T-helper 2 cell treated with Interferon-gamma antibody and Interleukin-4, amounts not matched to agents 5 μg/mL and 100 μg/mL, for 36 hours (primary cell): Measurements from ENCODE around the gene VAPB.

Source experiments
- DNase-seq: peaks from one replicate; pipeline ENCODE4 v3.0.0; 2021; ENCODE audit warnings: low spot score
- H3K27ac Mint-ChIP-seq: one replicate; pipeline ENCODE4 v1.8.0; 2021; ENCODE audit warnings: mild to moderate bottlenecking, mixed read lengths
- H3K27me3 Mint-ChIP-seq: one replicate; pipeline ENCODE4 v1.8.0; 2021; ENCODE audit warnings: low read depth, mixed read lengths
- H3K36me3 Mint-ChIP-seq: one replicate; pipeline ENCODE4 v1.8.0; 2021; ENCODE audit warnings: low read depth, mixed read lengths
- H3K4me1 Mint-ChIP-seq: one replicate; pipeline ENCODE4 v1.8.0; 2021; ENCODE audit warnings: low read depth, mixed read lengths
- H3K4me3 Mint-ChIP-seq: one replicate; pipeline ENCODE4 v1.8.0; 2022; ENCODE audit warnings: mild to moderate bottlenecking, moderate library complexity, mixed read lengths
- H3K9me3 Mint-ChIP-seq: one replicate; pipeline ENCODE4 v1.8.0; 2021; ENCODE audit warnings: mixed read lengths

VAPB gene

DNA sequence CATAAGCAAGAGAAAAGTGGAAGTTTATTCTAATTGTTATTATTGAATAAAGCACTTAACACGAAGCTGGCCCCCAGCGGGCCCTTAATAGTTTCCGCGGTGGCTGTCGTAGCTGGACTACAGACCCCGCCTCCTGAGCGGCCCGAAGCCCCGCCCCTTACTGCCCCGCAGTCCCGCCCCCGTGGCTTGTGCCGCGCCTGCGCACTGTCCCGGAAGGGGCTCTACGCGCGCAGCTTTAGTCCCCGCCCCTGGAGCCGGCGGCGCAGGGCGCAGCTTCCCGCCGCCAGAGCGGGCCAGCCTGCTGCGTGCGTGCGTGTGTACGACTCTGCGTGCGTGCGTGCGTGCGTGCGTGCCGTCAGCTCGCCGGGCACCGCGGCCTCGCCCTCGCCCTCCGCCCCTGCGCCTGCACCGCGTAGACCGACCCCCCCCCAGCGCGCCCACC is at the start of gene VAPB:
VAPB (plus strand) TSS at position 348 of the 442 bp plus-strand sequence. CDS start 231 bp downstream, outside the sequence.
- H3K4me1 Mint-ChIP-seq, result peaks cover 34% of the 10 kb centered on the region
- H3K9me3 Mint-ChIP-seq, result no peaks in the 10 kb centered on the region
- H3K36me3 Mint-ChIP-seq, result peaks cover 28% of the 10 kb centered on the region
- H3K4me3 Mint-ChIP-seq, result peak within 1 kb of the TSS; percentile 94
- peak; percentile 97 for DNase-seq
- H3K27me3 Mint-ChIP-seq, result peaks cover 6% of the 10 kb centered on the region
- peak within 1 kb of the TSS; percentile 98 for H3K27ac Mint-ChIP-seq

DNA sequence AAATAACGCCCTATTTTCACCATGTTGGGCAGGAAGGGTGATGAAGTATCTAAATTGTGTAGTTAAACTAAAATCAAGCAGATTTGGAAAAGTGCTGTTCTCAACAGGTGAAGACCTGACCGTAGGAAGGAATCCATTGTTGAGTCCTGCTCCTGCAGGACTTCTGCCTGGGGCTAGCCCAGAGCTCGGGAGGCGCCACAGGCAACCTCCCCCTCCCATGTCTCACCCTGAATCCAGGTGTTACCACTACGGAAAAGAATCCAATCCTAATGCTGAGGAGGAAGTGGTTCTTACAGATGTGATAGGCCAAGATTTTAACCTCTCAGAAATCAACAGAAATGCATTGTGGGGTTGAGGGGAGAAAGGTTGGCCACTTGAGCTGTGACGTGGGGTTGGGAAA is 49.3 kb upstream of the VAPB start:
- no peaks in the 10 kb centered on the region for H3K9me3 Mint-ChIP-seq
- no peaks in the 10 kb centered on the region for H3K27me3 Mint-ChIP-seq
- peaks cover 12% of the 10 kb centered on the region for H3K4me1 Mint-ChIP-seq
- no peak for DNase-seq
- H3K27ac Mint-ChIP-seq, result no peak overlapping the region
- peaks cover 22% of the 10 kb centered on the region for H3K36me3 Mint-ChIP-seq
- H3K4me3 Mint-ChIP-seq, result no peak overlapping the region

DNA sequence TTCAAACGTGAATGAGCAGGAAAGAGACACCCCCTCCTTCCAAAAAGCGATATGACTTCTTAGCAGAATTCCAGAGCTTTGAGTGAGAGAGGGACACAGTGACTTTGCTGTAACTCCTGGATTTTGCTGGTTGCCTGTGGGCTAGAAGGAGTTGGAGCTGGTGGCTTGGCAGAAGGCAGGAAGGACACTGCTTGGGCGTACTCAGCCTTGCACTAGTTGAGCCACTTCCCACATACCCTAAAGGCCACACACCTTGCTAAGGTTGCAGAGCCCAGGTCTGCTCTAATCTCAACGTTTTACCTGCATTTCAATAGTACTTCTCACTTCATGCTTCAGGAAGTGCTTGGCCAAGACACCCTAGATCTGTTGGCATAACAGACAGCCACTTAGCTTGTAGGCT is 48.9 kb upstream of the VAPB start:
- Mint-ChIP-seq H3K4me1 (peaks cover 12% of the 10 kb centered on the region), H3K27ac (no peak overlapping the region), H3K4me3 (no peak overlapping the region), H3K27me3 (no peaks in the 10 kb centered on the region), H3K36me3 (peaks cover 23% of the 10 kb centered on the region), H3K9me3 (no peaks in the 10 kb centered on the region)
- no peak for DNase-seq

- H3K36me3 Mint-ChIP-seq, result peaks cover 30% of the 10 kb centered on the region
- no peak for DNase-seq
- H3K9me3 Mint-ChIP-seq, result no peaks in the 10 kb centered on the region
- H3K4me3 Mint-ChIP-seq, result no peak overlapping the region
- H3K27ac Mint-ChIP-seq, result no peak overlapping the region
- H3K27me3 Mint-ChIP-seq, result no peaks in the 10 kb centered on the region
- peaks cover 12% of the 10 kb centered on the region for H3K4me1 Mint-ChIP-seq
Measured at GRCh38 chr20:58340853-58341252, 48.2 kb upstream of the VAPB start.

DNA sequence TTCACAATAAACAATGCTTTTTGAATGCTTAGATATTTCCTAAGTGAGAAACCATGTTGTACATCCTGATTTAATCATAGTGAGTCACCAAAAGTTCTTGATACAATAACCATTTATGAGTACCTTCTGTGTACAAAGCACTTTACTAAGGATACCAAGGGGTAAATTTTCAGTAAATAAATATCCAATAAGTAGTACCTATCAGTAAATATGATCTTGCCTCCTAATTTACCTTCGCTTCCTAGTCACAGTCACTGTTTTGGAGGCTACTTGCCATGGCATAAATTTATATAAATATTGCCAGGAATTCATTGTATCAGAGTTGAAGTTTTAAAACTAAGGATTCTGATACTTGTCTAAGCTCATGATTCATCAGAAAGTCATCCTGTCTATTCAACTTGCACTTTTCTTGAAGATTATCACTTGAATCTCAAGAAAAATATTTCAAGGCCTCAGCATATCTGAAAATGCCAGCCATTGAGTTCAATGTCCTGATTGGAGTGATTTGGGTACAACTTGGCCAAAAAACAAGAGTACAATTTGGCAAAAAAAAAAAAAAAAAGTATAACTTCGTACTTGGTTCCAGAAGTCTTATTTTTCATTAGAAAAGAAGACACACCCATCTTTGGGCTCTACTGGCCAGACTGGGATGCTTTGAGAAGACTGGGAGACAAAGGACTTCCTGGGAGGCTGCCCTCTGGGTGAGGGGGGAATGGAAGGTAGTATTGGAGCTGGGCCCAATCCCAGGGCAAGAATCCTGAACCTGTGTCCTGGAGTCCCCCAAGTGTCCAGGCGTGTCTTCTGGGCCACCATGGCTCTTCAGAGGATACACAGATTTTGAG is 46.7 kb upstream of the VAPB start:
- peaks cover 12% of the 10 kb centered on the region for H3K4me1 Mint-ChIP-seq
- no peak overlapping the region for H3K4me3 Mint-ChIP-seq
- no peaks in the 10 kb centered on the region for H3K9me3 Mint-ChIP-seq
- peaks cover 44% of the 10 kb centered on the region for H3K36me3 Mint-ChIP-seq
- no peaks in the 10 kb centered on the region for H3K27me3 Mint-ChIP-seq
- no peak for DNase-seq
- H3K27ac Mint-ChIP-seq, result no peak overlapping the region

- no peaks in the 10 kb centered on the region for H3K9me3 Mint-ChIP-seq
- peaks cover 10% of the 10 kb centered on the region for H3K4me1 Mint-ChIP-seq
- H3K36me3 Mint-ChIP-seq, result peaks cover 40% of the 10 kb centered on the region
- H3K4me3 Mint-ChIP-seq, result no peak overlapping the region
- no peaks in the 10 kb centered on the region for H3K27me3 Mint-ChIP-seq
- H3K27ac Mint-ChIP-seq, result no peak overlapping the region
- DNase-seq, result no peak
Measured at GRCh38 chr20:58344741-58345140, 44.3 kb upstream of the VAPB start.

DNA sequence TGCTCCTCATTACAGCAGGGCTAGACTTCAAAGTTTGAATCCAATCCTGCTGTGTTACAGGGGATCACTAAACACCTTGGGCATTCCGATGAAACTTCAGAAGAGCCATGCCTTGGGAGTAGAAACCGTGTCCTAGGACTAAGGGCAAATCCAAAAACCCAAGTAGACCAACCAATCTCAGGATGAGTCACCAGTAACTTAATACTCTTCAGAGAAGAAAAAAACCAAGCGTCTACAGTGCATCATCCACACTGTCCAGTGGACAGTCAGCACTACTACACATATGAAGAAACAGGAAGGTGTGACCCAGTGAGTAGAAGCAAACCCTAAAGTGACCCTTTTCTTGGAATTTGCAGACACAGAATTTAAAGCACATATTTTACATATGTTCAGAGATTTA is 39.5 kb upstream of the VAPB start:
- DNase-seq, result no peak
- H3K27ac Mint-ChIP-seq, result no peak overlapping the region
- H3K9me3 Mint-ChIP-seq, result no peaks in the 10 kb centered on the region
- H3K4me1 Mint-ChIP-seq, result no peaks in the 10 kb centered on the region
- no peak overlapping the region for H3K4me3 Mint-ChIP-seq
- H3K36me3 Mint-ChIP-seq, result peaks cover 41% of the 10 kb centered on the region
- H3K27me3 Mint-ChIP-seq, result no peaks in the 10 kb centered on the region

GRCh38 chr20:58352468-58352867 is 36.6 kb upstream of the VAPB start:
- DNase-seq, result peak; percentile 45
- no peak overlapping the region for H3K4me3 Mint-ChIP-seq
- H3K9me3 Mint-ChIP-seq, result no peaks in the 10 kb centered on the region
- no peaks in the 10 kb centered on the region for H3K27me3 Mint-ChIP-seq
- H3K36me3 Mint-ChIP-seq, result peaks cover 24% of the 10 kb centered on the region
- no peaks in the 10 kb centered on the region for H3K4me1 Mint-ChIP-seq
- H3K27ac Mint-ChIP-seq, result no peak overlapping the region

GRCh38 chr20:58359441-58359840 is 29.6 kb upstream of the VAPB start:
- Mint-ChIP-seq H3K36me3 (peaks cover 33% of the 10 kb centered on the region), H3K9me3 (no peaks in the 10 kb centered on the region), H3K4me3 (no peak overlapping the region), H3K27ac (no peak overlapping the region), H3K4me1 (no peaks in the 10 kb centered on the region), H3K27me3 (no peaks in the 10 kb centered on the region)
- no peak for DNase-seq

DNA sequence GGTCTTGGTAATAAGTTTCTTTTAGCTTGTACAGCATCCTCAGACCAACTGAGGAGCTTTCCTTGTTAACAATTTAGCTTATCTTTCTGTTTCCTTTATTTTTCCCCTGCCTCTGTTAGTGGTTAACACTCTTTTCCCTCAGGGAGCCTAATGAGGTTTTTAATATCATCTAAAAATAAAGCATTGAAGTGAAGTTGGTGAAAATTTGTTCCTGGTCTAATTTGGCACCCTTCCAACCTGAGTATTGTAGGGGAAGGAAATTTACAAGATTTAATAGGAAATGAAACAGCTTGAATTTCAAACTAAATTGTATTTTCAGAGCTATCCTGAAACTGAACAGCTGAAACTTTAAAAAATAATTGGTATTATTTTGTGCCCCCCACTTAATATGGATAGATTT is 28.1 kb upstream of the VAPB start:
- Mint-ChIP-seq H3K36me3 (peaks cover 28% of the 10 kb centered on the region), H3K4me3 (no peak overlapping the region), H3K27ac (no peak overlapping the region)

DNA sequence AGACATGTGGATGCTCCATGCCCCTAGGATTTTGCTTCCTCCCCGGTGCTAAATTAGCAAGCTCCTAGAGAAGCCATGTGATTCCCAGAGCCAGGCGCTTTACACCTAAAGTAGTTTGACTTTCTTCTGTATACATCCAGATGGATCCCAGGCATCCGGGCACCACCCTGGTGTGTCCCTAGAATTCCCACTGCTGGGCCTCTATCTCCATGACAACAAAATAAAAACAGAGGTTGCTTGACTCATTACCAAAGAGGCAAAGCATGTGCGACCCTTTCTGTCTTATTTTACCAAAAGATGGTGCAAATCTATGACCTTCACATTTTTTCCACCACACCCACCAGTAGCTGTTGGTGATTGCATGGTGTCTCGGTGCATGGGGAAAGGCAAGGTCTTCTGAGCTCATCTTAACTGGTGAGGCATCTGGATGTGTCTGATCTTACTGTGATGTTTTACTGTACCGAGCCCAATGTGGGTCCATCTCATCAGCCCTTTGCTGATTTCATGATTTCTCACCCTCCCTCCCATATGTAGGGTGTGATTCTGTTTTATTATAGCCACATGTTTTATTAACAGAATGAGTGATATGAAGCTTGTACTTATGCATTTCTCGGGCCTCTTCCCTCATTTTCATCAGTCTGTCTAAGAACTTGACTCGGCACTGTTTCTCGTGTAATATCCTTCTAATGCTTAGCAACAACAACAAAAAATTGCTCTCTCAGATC is 27.4 kb upstream of the VAPB start:
- Mint-ChIP-seq H3K9me3 (no peaks in the 10 kb centered on the region), H3K36me3 (peaks cover 29% of the 10 kb centered on the region), H3K4me1 (no peaks in the 10 kb centered on the region), H3K27ac (no peak overlapping the region), H3K27me3 (no peaks in the 10 kb centered on the region), H3K4me3 (no peak overlapping the region)
- DNase-seq, result no peak

More for the DNA sequence above, 28.1 kb upstream of the VAPB start:
- DNase-seq, result no peak
- no peaks in the 10 kb centered on the region for H3K9me3 Mint-ChIP-seq
- H3K27me3 Mint-ChIP-seq, result no peaks in the 10 kb centered on the region
- no peaks in the 10 kb centered on the region for H3K4me1 Mint-ChIP-seq

GRCh38 chr20:58362206-58362516 is 26.9 kb upstream of the VAPB start:
- no peak overlapping the region for H3K4me3 Mint-ChIP-seq

GRCh38 chr20:58362970-58363369 is 26.1 kb upstream of the VAPB start:
- DNase-seq, result no peak
- Mint-ChIP-seq H3K36me3 (peaks cover 27% of the 10 kb centered on the region), H3K4me3 (no peak overlapping the region), H3K4me1 (no peaks in the 10 kb centered on the region), H3K9me3 (no peaks in the 10 kb centered on the region), H3K27me3 (no peaks in the 10 kb centered on the region), H3K27ac (no peak overlapping the region)

More at GRCh38 chr20:58362206-58362516, 26.9 kb upstream of the VAPB start:
- Mint-ChIP-seq H3K9me3 (no peaks in the 10 kb centered on the region), H3K27ac (no peak overlapping the region), H3K27me3 (no peaks in the 10 kb centered on the region), H3K4me1 (no peaks in the 10 kb centered on the region), H3K36me3 (peaks cover 27% of the 10 kb centered on the region)
- no peak for DNase-seq

GRCh38 chr20:58366866-58367265 is 22.2 kb upstream of the VAPB start:
- no peak overlapping the region for H3K27ac Mint-ChIP-seq
- no peaks in the 10 kb centered on the region for H3K9me3 Mint-ChIP-seq
- no peaks in the 10 kb centered on the region for H3K27me3 Mint-ChIP-seq
- no peaks in the 10 kb centered on the region for H3K4me1 Mint-ChIP-seq
- H3K36me3 Mint-ChIP-seq, result peaks cover 8% of the 10 kb centered on the region
- no peak overlapping the region for H3K4me3 Mint-ChIP-seq
- no peak for DNase-seq
